Muscle of back (tissue), 11 donors: Measurements from ENCODE around the gene CA5A. TPM values are rescaled to one million over a fixed set of nuclear protein-coding genes. Genes with fewer than 3 reads are reported as not detected.
A peak's percentile ranks its signal among the peaks of the same experiment; 100 is the strongest.
"Not testable (repeated sequence)": the region's sequence is repeated elsewhere in the genome, so short reads cannot be mapped to it uniquely, and the experiment has no call there.

ENCODE experiments used
- DNase-seq, 3 donors: peaks; one replicate each; pipeline versions ENCODE4 v3.0.0 to v3.0.0-alpha.2; 2013
- polyA plus RNA-seq, 10 donors: library from polyadenylated mRNA; unstranded; fragments of 120-200 nt; gene quantifications; one replicate each; pipeline ENCODE4 v1.2.1, GENCODE V29; 2013; ENCODE audit not compliant: insufficient read length in 10 of 10

The CA5A gene
- polyA plus RNA-seq, 10 donors: 0.03 to 0.17 (median 0.08) TPM

GRCh38 chr16:87949071-87949744 lies 12.9 kb upstream of the CA5A start:
- no peak for DNase-seq

- no peak for DNase-seq
Measured at GRCh38 chr16:87948735-87949070, 12.4 kb upstream of the CA5A start.

- DNase-seq: no peak
Measured at GRCh38 chr16:87948119-87948545, 11.8 kb upstream of the CA5A start.

GRCh38 chr16:87947356-87948118 lies 11.2 kb upstream of the CA5A start:
- DNase-seq: peak in 1 of 3 donors; percentile 9

- peak in 1 of 3 donors; percentile 10 for DNase-seq
Measured at GRCh38 chr16:87946596-87947347, 10.4 kb upstream of the CA5A start.

- peak in 2 of 3 donors; percentile 62 to 73 for DNase-seq
Measured at GRCh38 chr16:87945351-87946042, 9.2 kb upstream of the CA5A start.

- DNase-seq: no peak
Measured at GRCh38 chr16:87942680-87943079, 6.4 kb upstream of the CA5A start.

- DNase-seq: no peak
Measured at GRCh38 chr16:87939562-87940423, 3.5 kb upstream of the CA5A start.

GRCh38 chr16:87938412-87938949 lies 2.2 kb upstream of the CA5A start:
- no peak for DNase-seq

- DNase-seq: not testable (repeated sequence)
Measured at GRCh38 chr16:87937231-87937542, 858 bp upstream of the CA5A start.

- DNase-seq: not testable (repeated sequence)
Measured at GRCh38 chr16:87936016-87936374, 334 bp downstream of the CA5A start.

- DNase-seq: not testable (repeated sequence)
Measured at GRCh38 chr16:87934752-87935425, 1.4 kb downstream of the CA5A start.

GRCh38 chr16:87933140-87933495 lies 3.2 kb downstream of the CA5A start:
- DNase-seq: no peak

- not testable (repeated sequence) for DNase-seq
Measured at GRCh38 chr16:87932475-87933139, 3.7 kb downstream of the CA5A start.

- DNase-seq: no peak
Measured at GRCh38 chr16:87931504-87931903, 4.8 kb downstream of the CA5A start.

GRCh38 chr16:87930456-87930855 lies 5.9 kb downstream of the CA5A start:
- no peak for DNase-seq

- DNase-seq: no peak
Measured at GRCh38 chr16:87929986-87930385, 6.3 kb downstream of the CA5A start.

GRCh38 chr16:87927195-87927562 lies 9.2 kb downstream of the CA5A start:
- no peak for DNase-seq

- no peak for DNase-seq
Measured at GRCh38 chr16:87926246-87927194, 9.8 kb downstream of the CA5A start.
